GM13977 (cell line): ENCODE measurements around the gene COL27A1.

Experiments
- DNase-seq: peaks from one replicate; pipeline ENCODE4 v3.0.0; 2012; ENCODE audit warnings: low spot score
- CTCF ChIP-seq: IDR thresholded peaks from 2 replicates; pipeline ENCODE4 v1.5.1; 2012; ENCODE audit warnings: mild to moderate bottlenecking, control low read depth; ENCODE audit not compliant: insufficient read depth; ENCODE audit errors: extremely low read depth, missing control alignments
- in situ Hi-C: fragments of 300-500 bp; cut with MboI; formaldehyde crosslinking; loops from one replicate; pipeline ENCODE4 v1.12.0; 2022; ENCODE audit warnings: low sequenced_read_pairs, low pct_unique_long_range_greater_than_20kb, mixed read lengths, inconsistent platforms; ENCODE audit not compliant: unreplicated experiment

COL27A1 gene

GRCh38 chr9:114291886-114292590, 136.7 kb downstream of the COL27A1 start:
- DNase-seq, result no peak
- in situ Hi-C loops, result loop anchor here (25.0 kb wide), 1 partner anchor 180 kb away; no protein-coding TSS in a partner anchor
- no peak for TF ChIP-seq CTCF

GRCh38 chr9:114294664-114295063, 139.3 kb downstream of the COL27A1 start:
- in situ Hi-C loops, result loop anchor here (25.0 kb wide), 1 partner anchor 182 kb away; no protein-coding TSS in a partner anchor
- DNase-seq, result no peak
- no peak for TF ChIP-seq CTCF

- in situ Hi-C loops, result loop anchor here (25.0 kb wide), 1 partner anchor 184 kb away; no protein-coding TSS in a partner anchor
- no peak for TF ChIP-seq CTCF
- DNase-seq, result no peak
These were observed 141.0 kb downstream of the COL27A1 start for GRCh38 chr9:114296338-114296737.

- TF ChIP-seq CTCF, result no peak
- DNase-seq, result no peak
- in situ Hi-C loops, result loop anchor here (25.0 kb wide), 1 partner anchor 187 kb away; no protein-coding TSS in a partner anchor
These were observed 144.2 kb downstream of the COL27A1 start for GRCh38 chr9:114299286-114300152.

- DNase-seq, result no peak
- in situ Hi-C loops, result no loop called here
- no peak for TF ChIP-seq CTCF
These were observed 145.0 kb downstream of the COL27A1 start for GRCh38 chr9:114300153-114300845.
